CD4-positive, alpha-beta T cell (primary cell): ENCODE data around the gene GCNT2. TPM values are rescaled to one million over a fixed set of nuclear protein-coding genes. Genes with fewer than 3 reads are reported as not detected.
"Not testable (repeated sequence)": the region's sequence is repeated elsewhere in the genome, so short reads cannot be mapped to it uniquely, and the experiment has no call there.

Experiments
- ATAC-seq: fragments of 200-7000 bp; cut with Tn5 transposase; one replicate; pipeline ENCODE4 v1.10.0; 2022; ENCODE audit warnings: mild to moderate bottlenecking; ENCODE audit not compliant: poor library complexity
- CTCF ChIA-PET: fragments of 350-600 bp; sonication (Branson Sonifier 250); formaldehyde crosslinking; loops from one replicate; lab custom pipeline; 2021; ENCODE audit warnings: antibody characterized with exemption, inconsistent platforms; lab: Charles Lee
- POLR2A ChIA-PET: fragments of 350-600 bp; sonication (Branson Sonifier 250); formaldehyde crosslinking; loops from one replicate; lab custom pipeline; 2021; ENCODE audit warnings: antibody characterized with exemption, inconsistent platforms; lab: Charles Lee
- DNase-seq, 14 experiments: peaks; one replicate each; pipeline ENCODE4 v3.0.0-alpha.2; 2013 to 2020; ENCODE audit warnings: mixed read lengths in 2 of 14
- H3K27ac ChIP-seq, 2 donors: one replicate each; pipeline versions ENCODE4 v1.5.1 to v1.7.0; 2013; ENCODE audit warnings: low read length in 2 of 2, low read depth in 1 of 2, mild to moderate bottlenecking in 1 of 2
- H3K27me3 ChIP-seq, 2 experiments: 1 replicate in 1 of 2; 2 replicates in 1 of 2; pipeline versions ENCODE4 v1.6.1 to v1.7.0; 2013; ENCODE audit warnings: low read length in 2 of 2, control low read depth in 1 of 2, mild to moderate bottlenecking in 1 of 2, moderate library complexity in 1 of 2; ENCODE audit not compliant: insufficient read depth in 2 of 2, control insufficient read depth in 1 of 2
- H3K36me3 ChIP-seq: one replicate; pipeline ENCODE4 v1.6.1; 2013; ENCODE audit warnings: low read length, control low read depth; ENCODE audit not compliant: insufficient read depth
- H3K4me1 ChIP-seq: one replicate; pipeline ENCODE4 v1.6.1; 2013; ENCODE audit warnings: low read length, control low read depth; ENCODE audit not compliant: insufficient read depth
- H3K4me3 ChIP-seq: one replicate; pipeline ENCODE4 v1.5.1; 2013; ENCODE audit warnings: mild to moderate bottlenecking, low read length, moderate library complexity
- H3K9me3 ChIP-seq, 2 experiments: 1 replicate in 1 of 2; 2 replicates in 1 of 2; pipeline versions ENCODE4 v1.6.1 to v1.7.0; 2013; ENCODE audit warnings: low read length in 2 of 2, mild to moderate bottlenecking in 2 of 2, control low read depth in 1 of 2, moderate library complexity in 1 of 2; ENCODE audit not compliant: control insufficient read depth in 1 of 2, insufficient read depth in 1 of 2
- H3K27ac Mint-ChIP-seq: one replicate; pipeline ENCODE4 v1.8.0; 2020; ENCODE audit warnings: mixed read lengths
- H3K27me3 Mint-ChIP-seq: one replicate; pipeline ENCODE4 v1.8.0; 2021; ENCODE audit warnings: mixed read lengths
- H3K36me3 Mint-ChIP-seq: one replicate; pipeline ENCODE4 v1.8.0; 2021; ENCODE audit warnings: low read depth, mixed read lengths
- H3K4me1 Mint-ChIP-seq: one replicate; pipeline ENCODE4 v1.8.0; 2021; ENCODE audit warnings: low read depth, mixed read lengths
- H3K4me3 Mint-ChIP-seq: one replicate; pipeline ENCODE4 v1.8.0; 2020; ENCODE audit warnings: mild to moderate bottlenecking, mixed read lengths
- H3K9me3 Mint-ChIP-seq: one replicate; pipeline ENCODE4 v1.8.0; 2020; ENCODE audit warnings: mixed read lengths
- CTCF ChIP-seq: fragments of 200-600 bp; IDR thresholded peaks from one replicate; pipeline ENCODE4 v1.8.0; 2022; ENCODE audit warnings: antibody characterized with exemption, mild to moderate bottlenecking
- intact Hi-C, 2 experiments: fragments of 100-400 bp; cut with DNase I in 1 of 2; cut with micrococcal nuclease in 1 of 2; formaldehyde crosslinking; loops; one replicate each; pipeline versions ENCODE4 v1.15.1 to v1.9.0; 2023 to 2025; cut with DNase I, micrococcal nuclease
- total RNA-seq, 174 experiments: library from RNA in 2 of 174; stranded (reverse) in 2 of 174; gene quantifications; one replicate each; pipeline ENCODE4 v1.2.3 and lab custom pipeline; 2021 to 2026

GCNT2 gene
- total RNA-seq, 2 experiments from 2014 or later: 1.5 to 1.8 TPM

GRCh38 chr6:10613723-10614122 is 92.6 kb downstream of the GCNT2 start:
- Histone ChIP-seq H3K27ac (no peak overlapping the region), H3K27me3 (no peaks in the 10 kb centered on the region), H3K4me1 (no peaks in the 10 kb centered on the region), H3K36me3 (no peaks in the 10 kb centered on the region), H3K4me3 (no peak overlapping the region), H3K9me3 (peaks cover 0 to 4% of the 10 kb centered on the region in 2 experiments)
- Mint-ChIP-seq H3K36me3 (no peaks in the 10 kb centered on the region), H3K4me1 (no peaks in the 10 kb centered on the region), H3K4me3 (no peak overlapping the region), H3K27me3 (no peaks in the 10 kb centered on the region), H3K9me3 (no peaks in the 10 kb centered on the region), H3K27ac (no peak overlapping the region)
- POLR2A ChIA-PET: no interaction called here
- CTCF ChIA-PET: no interaction called here
- no peak for TF ChIP-seq CTCF
- intact Hi-C loops: no loop called here
- DNase-seq (no peak), ATAC-seq (no peak)

GRCh38 chr6:10615675-10616074 is 94.5 kb downstream of the GCNT2 start:
- no peak overlapping the region for H3K27ac Mint-ChIP-seq
- ATAC-seq (no peak), DNase-seq (no peak)
- H3K27me3 Mint-ChIP-seq: no peaks in the 10 kb centered on the region
- Histone ChIP-seq H3K36me3 (no peaks in the 10 kb centered on the region), H3K4me1 (no peaks in the 10 kb centered on the region), H3K27ac (no peak overlapping the region), H3K27me3 (no peaks in the 10 kb centered on the region), H3K4me3 (no peak overlapping the region), H3K9me3 (peaks cover 0 to 4% of the 10 kb centered on the region in 2 experiments)
- H3K4me3 Mint-ChIP-seq: no peak overlapping the region
- ChIA-PET POLR2A (no interaction called here), CTCF (no interaction called here)
- TF ChIP-seq CTCF: no peak
- no peaks in the 10 kb centered on the region for H3K9me3 Mint-ChIP-seq
- intact Hi-C loops: no loop called here
- H3K4me1 Mint-ChIP-seq: no peaks in the 10 kb centered on the region
- no peaks in the 10 kb centered on the region for H3K36me3 Mint-ChIP-seq

- H3K4me3 ChIP-seq, H3K4me1 Mint-ChIP-seq, H3K36me3 ChIP-seq, H3K27me3 ChIP-seq, H3K4me3 Mint-ChIP-seq, H3K27ac ChIP-seq, H3K9me3 Mint-ChIP-seq, H3K27me3 Mint-ChIP-seq, H3K9me3 ChIP-seq, CTCF ChIA-PET, intact Hi-C loops, H3K4me1 ChIP-seq, H3K36me3 Mint-ChIP-seq, H3K27ac Mint-ChIP-seq, ATAC-seq, POLR2A ChIA-PET, DNase-seq: not testable (repeated sequence)
Observed at GRCh38 chr6:10616266-10616665, 95.1 kb downstream of the GCNT2 start.

GRCh38 chr6:10617008-10617696 is 96.0 kb downstream of the GCNT2 start:
- no peaks in the 10 kb centered on the region for H3K36me3 ChIP-seq
- no peaks in the 10 kb centered on the region for H3K27me3 ChIP-seq
- Mint-ChIP-seq H3K4me3 (no peak overlapping the region), H3K27ac (no peak overlapping the region), H3K27me3 (no peaks in the 10 kb centered on the region), H3K4me1 (no peaks in the 10 kb centered on the region), H3K9me3 (no peaks in the 10 kb centered on the region), H3K36me3 (peaks cover 12% of the 10 kb centered on the region)
- ChIA-PET CTCF (no interaction called here), POLR2A (no interaction called here)
- no peak overlapping the region for H3K27ac ChIP-seq
- no peaks in the 10 kb centered on the region for H3K4me1 ChIP-seq
- H3K9me3 ChIP-seq: peaks cover 0 to 7% of the 10 kb centered on the region in 2 experiments
- intact Hi-C loops: no loop called here
- no peak for TF ChIP-seq CTCF
- ATAC-seq (no peak), DNase-seq (no peak)
- H3K4me3 ChIP-seq: no peak overlapping the region
